IMR-90 (cell line): ENCODE data around the gene SCYGR1. TPM values are rescaled to one million over a fixed set of nuclear protein-coding genes. Genes with fewer than 3 reads are reported as not detected.
A peak's percentile ranks its signal among the peaks of the same experiment; 100 is the strongest.

Source experiments
- ATAC-seq: fragments of 200-7000 bp; cut with Tn5 transposase; 2 replicates; pipeline ENCODE4 v1.9.1; 2020; ENCODE audit warnings: low read depth, mild to moderate bottlenecking, moderate library complexity
- BruUV-seq: library from RNA; stranded (reverse); fragments of 400-500 nt; replicated peaks from 2 replicates; lab custom pipeline; 2021; lab: Mats Ljungman, UMichigan
- CTCF ChIA-PET: fragments of 300-600 bp; formaldehyde crosslinking; extraction: SDS; loops from one replicate; lab custom pipeline; 2021; ENCODE audit warnings: antibody characterized with exemption; lab: Yijun Ruan, JAX
- POLR2A ChIA-PET: fragments of 300-600 bp; sonication (Branson Sonifier 250); formaldehyde crosslinking; loops from one replicate; lab custom pipeline; 2022; ENCODE audit warnings: antibody characterized with exemption; ENCODE audit not compliant: unreplicated experiment; lab: Charles Lee
- DNase-seq: peaks from one replicate; pipeline ENCODE4 v3.0.0; 2013
- H2AFZ ChIP-seq: replicated peaks from 2 replicates; pipeline ENCODE3; 2013; ENCODE audit warnings: low read length, mild to moderate bottlenecking; ENCODE audit not compliant: poor library complexity
- H2AK5ac ChIP-seq: 2 replicates; pipeline ENCODE4 v1.6.1; 2013; ENCODE audit warnings: low read depth, low read length, inconsistent platforms
- H2AK9ac ChIP-seq: replicated peaks from 2 replicates; pipeline ENCODE3; 2013; ENCODE audit warnings: mild to moderate bottlenecking, low read depth, low read length, moderate library complexity; ENCODE audit not compliant: poor library complexity
- H2BK120ac ChIP-seq: 2 replicates; pipeline ENCODE4 v1.6.1; 2013; ENCODE audit warnings: low read depth, low read length, inconsistent platforms
- H2BK15ac ChIP-seq: 3 replicates; pipeline ENCODE4 v1.6.1; 2013; ENCODE audit warnings: low read depth, low read length, inconsistent platforms
- H2BK20ac ChIP-seq: 2 replicates; pipeline ENCODE4 v1.6.1; 2013; ENCODE audit warnings: low read depth, mild to moderate bottlenecking, inconsistent platforms, low read length, moderate library complexity
- H2BK5ac ChIP-seq: 2 replicates; pipeline ENCODE4 v1.6.1; 2013; ENCODE audit warnings: mild to moderate bottlenecking, low read depth, low read length, inconsistent platforms; ENCODE audit not compliant: poor library complexity, severe bottlenecking
- H3K14ac ChIP-seq: replicated peaks from 2 replicates; pipeline ENCODE4 v1.6.1; 2013; ENCODE audit warnings: low read depth, low read length, inconsistent platforms
- H3K18ac ChIP-seq: 2 replicates; pipeline ENCODE4 v1.6.1; 2013; ENCODE audit warnings: low read depth, low read length, control low read depth
- H3K23ac ChIP-seq: 2 replicates; pipeline ENCODE4 v1.6.1; 2013; ENCODE audit warnings: low read depth, low read length, inconsistent platforms
- H3K27ac ChIP-seq: 2 replicates; pipeline ENCODE4 v1.5.1; 2013; ENCODE audit warnings: mild to moderate bottlenecking, control low read depth, low read length; ENCODE audit not compliant: insufficient read depth
- H3K27me3 ChIP-seq: 2 replicates; pipeline ENCODE4 v1.6.1; 2013; ENCODE audit warnings: low read length; ENCODE audit not compliant: control insufficient read depth, insufficient read depth
- H3K36me3 ChIP-seq: 2 replicates; pipeline ENCODE4 v1.6.1; 2013; ENCODE audit warnings: low read length, mixed read lengths; ENCODE audit not compliant: control insufficient read depth, insufficient read depth
- H3K4ac ChIP-seq: 2 replicates; pipeline ENCODE4 v1.6.1; 2013; ENCODE audit warnings: low read depth, low read length, inconsistent platforms
- H3K4me1 ChIP-seq: 2 replicates; pipeline ENCODE4 v1.6.1; 2013; ENCODE audit warnings: low read length, mixed read lengths; ENCODE audit not compliant: control insufficient read depth, insufficient read depth
- H3K4me2 ChIP-seq: 2 replicates; pipeline ENCODE4 v1.6.1; 2013; ENCODE audit warnings: low read depth, mild to moderate bottlenecking, control low read depth, low read length, moderate library complexity
- H3K4me3 ChIP-seq: 2 replicates; pipeline ENCODE4 v1.5.1; 2013; ENCODE audit warnings: low read depth, mild to moderate bottlenecking, control low read depth, low read length, moderate library complexity; ENCODE audit not compliant: insufficient read depth
- H3K56ac ChIP-seq: 2 replicates; pipeline ENCODE4 v1.6.1; 2013; ENCODE audit warnings: low read length, inconsistent platforms; ENCODE audit not compliant: insufficient read depth; ENCODE audit errors: extremely low read depth
- H3K79me1 ChIP-seq, 2 experiments: 2 replicates each; pipeline ENCODE4 v1.6.1; 2013; ENCODE audit warnings: low read length in 2 of 2, inconsistent platforms in 1 of 2, low read depth in 1 of 2
- H3K9ac ChIP-seq: 2 replicates; pipeline ENCODE4 v1.6.1; 2013; ENCODE audit warnings: low read depth, low read length, control low read depth
- H3K9me1 ChIP-seq: 2 replicates; pipeline ENCODE4 v1.6.1; 2013; ENCODE audit warnings: low read length, inconsistent platforms; ENCODE audit not compliant: insufficient read depth
- H3K9me3 ChIP-seq: 2 replicates; pipeline ENCODE4 v1.6.1; 2013; ENCODE audit warnings: low read length; ENCODE audit not compliant: control insufficient read depth, insufficient read depth
- H4K20me1 ChIP-seq: 2 replicates; pipeline ENCODE4 v1.6.1; 2013; ENCODE audit warnings: low read length, inconsistent platforms; ENCODE audit not compliant: insufficient read depth
- H4K5ac ChIP-seq: 2 replicates; pipeline ENCODE4 v1.6.1; 2013; ENCODE audit warnings: mild to moderate bottlenecking, low read depth, low read length, control low read depth
- H4K8ac ChIP-seq, 2 experiments: 2 replicates each; pipeline ENCODE4 v1.6.1; 2013; ENCODE audit warnings: low read depth in 2 of 2, low read length in 2 of 2, control low read depth in 1 of 2, inconsistent platforms in 1 of 2
- H4K91ac ChIP-seq: 2 replicates; pipeline ENCODE4 v1.6.1; 2013; ENCODE audit warnings: low read depth, low read length, inconsistent platforms; ENCODE audit not compliant: insufficient read depth
- CEBPB ChIP-seq: IDR thresholded peaks from 2 replicates; pipeline ENCODE4 v1.6.1; 2012; ENCODE audit warnings: low read depth, low read length, improper control_type of control experiment
- WGBS, 2 experiments: methylation state at CpG; one replicate each; pipeline versions ENCODE4 v1.1.5 to v1.1.7; 2013; ENCODE audit warnings: missing lambda C conversion rate in 2 of 2; ENCODE audit not compliant: insufficient read length in 1 of 2; ENCODE audit errors: extremely low coverage in 2 of 2; 5-methylcytosine and 5-hydroxymethylcytosine counted together
- dilution Hi-C: fragments of 300-500 bp; cut with HindIII; formaldehyde crosslinking; loops from one replicate; pipeline ENCODE4 v1.14.3; 2018; ENCODE audit warnings: low sequenced_read_pairs; ENCODE audit not compliant: unreplicated experiment
- in situ Hi-C: fragments of 300-500 bp; cut with MboI; formaldehyde crosslinking; loops from 3 replicates; pipeline ENCODE4 v1.14.3; 2019; ENCODE audit warnings: low sequenced_read_pairs, inconsistent platforms, mixed read lengths
- intact Hi-C: fragments of 100-400 bp; cut with micrococcal nuclease; formaldehyde crosslinking; loops from 2 replicates; pipeline ENCODE4 v1.10.0; 2022
- polyA plus RNA-seq, 3 experiments: library from polyadenylated mRNA; depleted of rRNA; stranded (reverse); fragments of >200 nt; gene quantifications; 2 replicates each; pipeline ENCODE4 v1.2.3, GENCODE V29; 2012; ENCODE audit warnings: low replicate concordance in 1 of 3
- total RNA-seq: library from RNA; depleted of rRNA; stranded (reverse); fragments of >200 nt; gene quantifications from 2 replicates; pipeline ENCODE4 v1.2.3, GENCODE V29; 2012
- TF ChIP-seq, protein P1 (sequence below): fragments of 150-350 bp; IDR thresholded peaks from 2 replicates; pipeline ENCODE4 v1.6.1; 2016; ENCODE audit warnings: low read depth, mild to moderate bottlenecking, low read length, moderate library complexity, borderline replicate concordance

SCYGR1 gene
- total and polyA plus RNA-seq, 2 of the 4 experiments (the other 2 are of a cell fraction), result not detected

DNA sequence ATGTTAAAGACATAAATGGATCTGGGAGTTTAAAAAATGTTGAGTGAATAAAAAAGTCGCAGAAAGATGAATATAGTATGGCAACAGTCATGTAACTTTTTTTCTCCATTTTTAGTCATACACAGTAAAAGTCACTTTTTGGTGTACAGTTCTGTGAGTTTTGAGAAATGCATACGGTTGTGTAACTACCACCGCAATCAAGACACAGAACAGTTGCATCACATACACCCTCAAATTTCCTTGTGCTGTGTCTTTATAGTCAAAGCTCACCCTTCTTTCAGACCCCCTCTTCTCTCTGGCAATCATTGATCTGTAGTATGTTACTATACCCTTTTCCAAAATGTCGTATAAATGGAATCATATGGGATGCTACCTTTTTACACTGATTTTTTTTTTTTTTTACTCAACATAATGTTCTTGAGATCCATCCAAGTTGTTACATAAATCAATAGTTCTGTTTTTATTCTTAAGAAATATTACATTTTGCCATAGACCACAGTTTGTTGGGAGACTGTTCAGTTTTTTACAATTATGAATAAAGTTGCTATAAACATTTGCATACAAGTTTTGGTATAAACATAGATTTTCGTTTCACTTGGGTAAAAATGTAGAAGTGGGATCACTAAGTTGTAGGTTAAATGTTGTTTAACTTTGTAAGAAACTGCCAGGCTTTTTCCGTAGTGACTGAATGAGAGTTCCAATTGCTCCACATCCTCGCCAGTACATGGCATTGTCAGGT, 48.9 kb upstream of the SCYGR1 start:
- no peak overlapping the region for H3K23ac ChIP-seq
- H3K9me1 ChIP-seq, result no peaks in the 10 kb centered on the region
- no peak overlapping the region for H4K91ac ChIP-seq
- BruUV-seq, result no TSS peak
- no peak overlapping the region for H2AK9ac ChIP-seq
- TF ChIP-seq CEBPB, result 0 out of 2 replicates have a peak, but pooled peaks have one; percentile 9
- TF ChIP-seq, protein P1, sequence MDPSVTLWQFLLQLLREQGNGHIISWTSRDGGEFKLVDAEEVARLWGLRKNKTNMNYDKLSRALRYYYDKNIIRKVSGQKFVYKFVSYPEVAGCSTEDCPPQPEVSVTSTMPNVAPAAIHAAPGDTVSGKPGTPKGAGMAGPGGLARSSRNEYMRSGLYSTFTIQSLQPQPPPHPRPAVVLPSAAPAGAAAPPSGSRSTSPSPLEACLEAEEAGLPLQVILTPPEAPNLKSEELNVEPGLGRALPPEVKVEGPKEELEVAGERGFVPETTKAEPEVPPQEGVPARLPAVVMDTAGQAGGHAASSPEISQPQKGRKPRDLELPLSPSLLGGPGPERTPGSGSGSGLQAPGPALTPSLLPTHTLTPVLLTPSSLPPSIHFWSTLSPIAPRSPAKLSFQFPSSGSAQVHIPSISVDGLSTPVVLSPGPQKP, result no peak
- ChIA-PET CTCF (no interaction called here), POLR2A (no interaction called here)
- H3K14ac ChIP-seq, result no peak overlapping the region
- no peak overlapping the region for H3K4me3 ChIP-seq
- H3K27ac ChIP-seq, result no peak overlapping the region
- no peaks in the 10 kb centered on the region for H3K27me3 ChIP-seq
- no peak overlapping the region for H3K18ac ChIP-seq
- H3K9me3 ChIP-seq, result peaks cover 4% of the 10 kb centered on the region
- in situ Hi-C loops, result no loop called here
- no peaks in the 10 kb centered on the region for H3K36me3 ChIP-seq
- dilution Hi-C loops, result no loop called here
- no peak overlapping the region for H2BK120ac ChIP-seq
- WGBS, 2 experiments, result no CpG with 5 or more reads among the region's 7 CpGs
- H3K9ac ChIP-seq, result no peak overlapping the region
- H2BK15ac ChIP-seq, result no peak overlapping the region
- no peaks in the 10 kb centered on the region for H3K4me1 ChIP-seq
- H4K8ac ChIP-seq, result no peak overlapping the region
- H3K79me1 ChIP-seq, result no peaks in the 10 kb centered on the region
- no peak overlapping the region for H3K56ac ChIP-seq
- intact Hi-C loops, result no loop called here
- H2AK5ac ChIP-seq, result no peak overlapping the region
- H4K20me1 ChIP-seq, result no peaks in the 10 kb centered on the region
- no peak overlapping the region for H2BK5ac ChIP-seq
- no peak overlapping the region for H2BK20ac ChIP-seq
- no peak overlapping the region for H3K4ac ChIP-seq
- ATAC-seq, result no peak
- no peak overlapping the region for H4K5ac ChIP-seq
- no peak overlapping the region for H2AFZ ChIP-seq
- no peak for DNase-seq
- no peak overlapping the region for H3K4me2 ChIP-seq
